ENCODE results near the gene NR2F6.

Gene NR2F6

DNA sequence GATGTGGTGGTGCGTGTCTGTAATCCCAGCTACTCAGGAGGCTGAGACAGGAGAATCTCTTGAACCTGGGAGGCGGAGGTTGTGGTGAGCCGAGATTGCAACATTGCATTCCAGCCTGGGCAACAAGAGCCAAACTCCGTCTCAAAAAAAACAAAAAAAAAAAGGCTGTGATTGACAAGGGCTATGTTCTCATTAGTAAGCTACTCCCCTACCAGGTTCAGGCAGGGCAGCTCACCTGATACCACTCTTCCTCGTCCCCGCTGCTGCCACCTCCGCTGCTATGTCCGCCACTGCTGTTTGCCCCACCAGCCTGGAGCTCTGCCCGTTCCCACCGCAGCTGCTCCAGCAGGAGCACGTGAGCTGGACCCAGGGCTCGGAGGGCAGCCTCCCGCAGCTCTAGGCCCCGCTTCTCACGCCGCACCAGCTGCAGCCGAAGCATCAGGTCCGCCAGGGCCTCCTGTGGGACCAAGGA lies 9.5 kb upstream of the NR2F6 start:
- DNase-seq (ENCODE audit: insufficient read length, low spot score) (no peak), FAIRE-seq (no peak)
- TF ChIP-seq POLR2A (IDR thresholded peaks at IDR 0.05; ENCODE audit: low read depth, low read length) = no peak

DNA sequence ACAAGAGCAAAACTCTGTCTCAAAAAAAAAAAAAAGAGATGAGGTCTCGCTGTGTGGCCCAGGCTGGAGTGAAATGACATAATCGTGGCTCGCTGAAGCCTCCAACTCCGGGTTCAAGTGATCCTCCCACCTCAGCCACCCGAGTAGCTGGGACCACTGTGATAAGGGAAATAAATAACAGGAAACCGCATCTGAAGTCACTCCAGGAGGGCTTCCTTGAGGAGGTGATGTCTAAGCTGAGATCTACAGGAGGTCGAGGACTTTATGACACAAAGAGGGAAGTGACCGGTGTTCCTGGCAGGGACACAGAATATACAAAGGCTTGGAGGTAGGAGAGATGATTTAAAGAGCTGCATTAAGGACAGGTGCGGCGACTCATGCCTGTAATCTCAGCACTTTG lies 8.9 kb upstream of the NR2F6 start:
- FAIRE-seq (no peak), DNase-seq (ENCODE audit: insufficient read length, low spot score) (no peak)
- no peak for TF ChIP-seq POLR2A (IDR thresholded peaks at IDR 0.05; ENCODE audit: low read depth, low read length)

DNA sequence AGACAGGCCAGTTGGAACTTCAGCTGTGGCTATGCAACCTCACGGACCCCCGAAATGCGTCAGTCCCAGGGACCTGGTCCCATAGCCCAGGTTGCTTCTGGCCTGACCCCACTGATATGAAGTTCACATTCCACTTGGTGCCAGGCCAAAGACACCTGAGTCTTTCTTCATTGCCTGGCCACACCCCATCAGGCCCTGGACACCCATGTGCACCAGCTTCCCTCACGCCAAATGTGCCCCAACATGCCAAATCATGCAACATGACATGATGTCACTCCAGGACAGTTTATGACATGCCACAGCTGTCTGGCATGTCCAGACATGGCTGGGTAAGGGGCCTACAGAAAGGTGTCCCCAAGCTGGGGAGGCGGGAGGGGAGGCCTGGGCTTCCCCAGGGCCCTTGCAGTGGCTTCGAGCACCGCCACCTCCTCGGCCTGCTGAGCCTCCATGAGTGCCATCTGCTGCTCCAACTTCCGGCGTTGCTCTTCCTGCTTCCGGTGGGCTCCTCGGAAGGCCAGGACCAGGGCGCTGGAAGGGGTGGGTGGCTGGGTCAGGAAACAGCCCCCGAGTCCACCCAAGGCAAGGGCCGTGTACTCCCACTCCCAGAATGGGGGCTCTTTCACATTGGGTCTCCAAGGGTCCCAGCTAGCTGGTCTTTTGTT lies 4.3 kb upstream of the NR2F6 start:
- no peak for FAIRE-seq
- no peak for DNase-seq (ENCODE audit: insufficient read length, low spot score)
- no peak for TF ChIP-seq POLR2A (IDR thresholded peaks at IDR 0.05; ENCODE audit: low read depth, low read length)

DNA sequence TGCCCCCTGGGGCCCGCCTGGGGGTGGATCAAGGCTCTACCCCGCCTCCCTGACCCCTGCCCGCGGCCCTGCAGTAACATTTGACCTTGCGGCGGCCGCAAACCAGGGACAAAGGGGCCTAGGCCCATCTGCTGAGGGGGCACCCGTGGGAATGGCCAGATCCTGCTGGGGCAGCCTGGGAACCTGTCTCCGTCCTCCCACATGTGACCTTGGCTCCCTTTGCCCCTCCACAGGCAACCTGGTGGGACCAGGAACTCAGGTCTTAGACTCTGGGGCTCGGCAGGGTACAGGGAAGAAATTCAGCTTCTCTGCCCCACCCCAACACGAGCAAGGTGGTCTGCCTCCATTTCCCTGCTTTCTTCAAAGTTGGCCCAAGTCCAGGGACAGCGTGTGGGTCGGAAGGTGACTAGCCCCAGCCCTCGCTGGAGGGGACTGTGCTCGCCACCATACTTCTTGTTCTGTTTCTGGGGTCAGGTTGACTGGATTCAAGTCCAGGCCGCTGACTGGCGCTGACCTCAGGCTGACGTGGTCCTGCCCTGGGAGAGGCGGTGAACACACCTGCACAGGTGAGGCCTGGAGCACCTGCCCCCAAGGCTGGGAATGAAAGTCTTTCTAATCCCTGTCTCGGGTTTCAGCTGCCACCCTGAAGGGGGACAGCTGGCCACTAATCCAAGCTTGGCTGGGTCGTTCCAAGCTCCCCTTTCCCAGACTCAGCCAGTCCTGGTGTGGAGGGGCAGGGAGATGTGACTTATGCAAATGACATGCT lies 2.5 kb upstream of the NR2F6 start:
- DNase-seq (ENCODE audit: insufficient read length, low spot score) = no peak
- FAIRE-seq = no peak
- no peak for TF ChIP-seq POLR2A (IDR thresholded peaks at IDR 0.05; ENCODE audit: low read depth, low read length)

DNA sequence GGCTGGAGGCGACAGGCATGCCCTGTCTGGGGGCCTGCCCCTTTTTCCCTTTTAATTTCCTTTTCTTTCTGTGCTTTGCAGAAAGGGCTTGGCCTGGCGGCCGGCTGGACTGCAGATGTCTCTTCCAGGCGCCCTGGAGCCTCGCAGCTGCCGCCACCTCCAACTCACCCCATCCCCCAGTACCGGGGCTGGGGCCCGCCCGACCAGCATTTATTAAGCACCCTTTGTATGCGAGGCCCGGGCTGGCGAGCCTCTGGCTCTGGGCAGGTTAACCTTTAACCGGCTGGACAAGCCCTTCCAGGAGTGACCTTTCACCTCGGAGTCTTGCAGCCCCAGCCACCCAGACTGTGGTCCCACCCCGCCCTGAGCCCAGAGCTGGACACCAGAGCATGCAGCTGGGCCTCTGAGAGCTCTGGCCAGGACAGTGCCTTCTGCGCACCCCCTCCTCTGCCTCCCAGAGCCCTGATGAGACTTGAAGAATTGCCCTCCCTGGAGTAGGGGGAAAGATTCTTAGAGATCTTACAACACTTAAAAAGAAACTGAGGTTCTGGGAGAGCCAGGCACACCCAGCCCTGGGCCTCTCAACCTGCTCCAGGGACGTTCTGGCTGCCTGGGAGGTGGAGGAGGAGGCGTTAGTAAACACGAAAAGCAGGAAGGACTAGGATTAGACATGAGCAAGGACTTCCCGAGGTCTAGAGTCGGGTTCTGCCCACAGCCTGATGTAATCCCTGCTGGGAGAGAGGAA lies 1.1 kb upstream of the NR2F6 start:
- no peak for TF ChIP-seq POLR2A (IDR thresholded peaks at IDR 0.05; ENCODE audit: low read depth, low read length)
- DNase-seq (ENCODE audit: insufficient read length, low spot score) = no peak
- no peak for FAIRE-seq

DNA sequence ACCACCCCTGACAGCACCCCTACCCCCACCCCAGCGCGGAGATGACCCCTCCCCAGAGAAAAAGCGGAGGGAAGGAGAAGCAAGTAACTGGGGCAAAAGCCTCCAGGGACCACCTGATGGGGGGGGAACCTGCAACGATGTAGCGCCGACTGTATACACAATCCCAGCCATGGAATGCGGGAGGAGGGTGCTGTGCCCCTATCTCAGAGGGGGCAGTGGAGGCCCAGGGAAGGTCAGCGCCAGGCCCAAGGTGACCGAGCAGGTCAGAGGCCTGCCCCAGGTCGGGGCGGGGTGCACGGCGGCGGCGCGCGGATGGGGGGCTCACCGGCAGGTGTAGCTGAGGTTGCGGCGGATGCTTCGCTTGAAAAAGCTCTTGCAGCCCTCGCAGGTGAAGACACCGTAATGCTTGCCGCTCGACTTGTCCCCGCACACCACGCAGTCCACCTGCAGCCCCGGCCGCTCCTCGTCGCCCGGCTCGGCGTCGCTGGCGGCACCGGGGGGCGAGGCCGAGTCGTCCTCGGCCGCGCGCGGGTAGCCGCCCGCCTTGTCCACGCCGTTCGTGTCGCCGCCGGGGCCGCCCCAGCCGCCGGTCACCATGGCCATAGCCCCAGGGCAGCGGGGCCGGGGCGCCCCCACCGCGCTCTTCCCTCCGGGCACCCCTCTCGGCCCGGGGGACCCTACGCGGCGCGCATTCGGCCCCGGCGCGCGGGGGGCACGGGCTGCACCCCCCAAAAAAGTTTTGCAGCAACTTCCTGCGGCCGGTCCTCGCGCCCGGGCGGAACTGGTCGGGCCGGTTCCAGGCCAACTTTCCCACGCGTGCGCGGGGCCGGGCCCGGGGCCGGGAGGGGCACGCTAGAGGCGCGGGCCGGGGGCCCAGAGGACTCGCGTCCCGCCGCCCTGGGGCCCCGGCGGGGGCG lies 843 bp downstream of the NR2F6 start:
- no peak for DNase-seq (ENCODE audit: insufficient read length, low spot score)
- TF ChIP-seq POLR2A (IDR thresholded peaks at IDR 0.05; ENCODE audit: low read depth, low read length) = no peak
- FAIRE-seq = no peak

DNA sequence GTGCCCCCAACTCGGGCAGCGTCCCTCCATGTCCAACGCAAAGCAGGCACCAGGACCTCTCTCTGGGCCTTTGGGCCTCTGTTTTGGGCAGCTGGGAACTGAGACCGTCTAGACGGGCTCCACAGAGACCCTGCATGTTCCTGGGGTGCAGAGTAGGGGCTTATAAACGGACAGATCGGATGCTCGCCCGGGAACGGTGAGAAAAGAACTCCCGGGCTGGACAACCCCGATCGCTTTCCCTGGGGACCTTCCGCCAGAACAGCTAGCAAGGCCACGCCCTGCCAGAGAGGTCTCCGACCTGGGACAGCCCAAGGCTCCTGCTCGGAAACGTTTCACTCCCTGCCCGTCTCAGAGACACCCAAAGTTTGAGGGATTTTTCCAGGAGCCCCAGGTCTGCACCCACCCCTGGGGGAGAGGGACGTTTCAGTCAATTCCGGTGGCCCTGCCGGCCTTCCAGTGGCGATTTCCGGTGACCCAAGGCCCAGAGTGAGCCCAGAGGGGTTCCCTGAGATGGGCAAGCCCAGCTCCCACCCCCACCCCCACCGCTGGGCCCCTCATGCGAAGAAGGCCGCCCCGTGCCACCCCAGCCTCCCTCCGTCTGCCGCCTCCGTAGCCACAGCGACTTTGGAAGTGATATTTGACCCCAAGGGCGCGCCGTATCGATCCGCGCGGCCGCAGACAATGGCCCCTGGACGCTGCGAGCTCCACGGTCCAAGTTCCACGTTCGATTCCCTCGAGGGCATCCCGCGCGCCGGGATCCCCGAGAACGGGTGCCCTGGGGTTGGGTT lies 1.7 kb downstream of the NR2F6 start:
- 0 out of 2 replicates have a peak, but pooled peaks have one; percentile 5 for TF ChIP-seq POLR2A (IDR thresholded peaks at IDR 0.05; ENCODE audit: low read depth, low read length)
- no peak for FAIRE-seq

DNA sequence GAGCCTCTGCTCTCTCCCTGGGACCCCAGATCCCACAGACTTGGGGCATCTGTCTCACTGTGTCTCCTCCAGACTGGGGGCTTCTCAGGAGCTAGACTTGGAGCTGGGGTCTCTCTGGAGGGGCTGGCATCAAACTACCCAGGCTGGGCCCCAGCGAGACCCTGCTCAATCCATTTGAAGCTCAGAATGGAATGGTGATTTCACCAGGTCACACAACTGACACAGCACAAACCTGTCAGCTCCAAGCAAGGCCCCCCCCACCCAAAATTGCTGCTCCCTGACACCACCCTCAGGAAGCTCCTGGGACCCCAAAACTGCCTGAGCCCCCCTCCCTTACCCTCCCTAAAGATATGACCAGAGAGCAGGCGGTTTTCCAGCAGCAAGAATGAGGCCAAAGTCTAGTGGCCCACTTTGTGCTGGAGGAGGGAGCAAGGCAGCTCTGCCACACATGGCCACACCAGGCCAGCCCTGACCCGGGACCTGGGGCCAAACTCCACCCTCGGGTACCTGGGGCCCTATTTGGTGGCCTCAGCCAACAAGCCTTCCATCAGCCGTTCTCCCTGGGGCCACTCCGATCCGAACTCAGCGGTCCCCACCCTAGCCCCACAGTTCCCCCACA lies 2.4 kb downstream of the NR2F6 start:
- DNase-seq (ENCODE audit: insufficient read length, low spot score) = no peak
- no peak for FAIRE-seq

More for the DNA sequence above, 1.7 kb downstream of the NR2F6 start:
- DNase-seq (ENCODE audit: insufficient read length, low spot score) = peak; percentile 76

DNA sequence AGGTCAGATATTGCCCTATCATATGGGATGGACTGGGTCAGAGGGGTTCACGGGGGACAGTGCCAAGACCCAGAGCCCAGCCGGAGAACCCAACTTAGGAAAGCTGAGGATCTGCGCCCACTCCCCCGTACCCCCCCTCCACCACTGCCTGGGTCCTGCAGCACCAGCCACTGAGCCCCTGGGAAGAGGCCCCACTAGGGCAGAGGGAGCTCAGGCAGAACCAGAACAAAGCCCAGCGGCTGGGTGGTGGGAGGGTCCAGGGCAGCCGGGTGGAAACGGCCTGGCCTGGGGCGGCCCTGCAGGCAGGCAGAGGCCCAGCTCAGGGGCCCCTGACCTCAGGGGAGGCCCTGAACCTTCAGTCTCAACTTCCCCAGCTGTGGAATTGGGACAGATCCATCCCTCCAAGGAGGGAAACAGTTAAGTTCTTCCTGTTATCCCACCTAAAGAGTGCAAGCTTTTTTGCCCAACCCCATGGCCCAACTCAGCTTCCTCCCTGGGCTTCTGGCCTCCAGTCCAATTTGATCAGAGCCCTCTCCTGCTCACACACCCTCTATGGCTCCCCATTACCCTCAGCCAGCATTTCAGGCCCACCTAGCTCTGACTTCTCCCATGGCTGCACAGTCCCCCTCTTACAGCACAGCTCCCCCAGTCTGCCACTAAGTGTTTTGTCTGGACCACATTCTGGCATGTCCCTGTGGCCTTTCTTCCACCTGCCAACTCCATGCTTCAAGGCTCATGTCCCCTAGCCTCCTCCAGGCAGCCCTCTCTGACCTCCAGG lies 3.1 kb downstream of the NR2F6 start:
- FAIRE-seq = no peak
- DNase-seq (ENCODE audit: insufficient read length, low spot score) = no peak
- TF ChIP-seq POLR2A (IDR thresholded peaks at IDR 0.05; ENCODE audit: low read depth, low read length) = no peak

More for the DNA sequence above, 2.4 kb downstream of the NR2F6 start:
- TF ChIP-seq POLR2A (IDR thresholded peaks at IDR 0.05; ENCODE audit: low read depth, low read length) = no peak

DNA sequence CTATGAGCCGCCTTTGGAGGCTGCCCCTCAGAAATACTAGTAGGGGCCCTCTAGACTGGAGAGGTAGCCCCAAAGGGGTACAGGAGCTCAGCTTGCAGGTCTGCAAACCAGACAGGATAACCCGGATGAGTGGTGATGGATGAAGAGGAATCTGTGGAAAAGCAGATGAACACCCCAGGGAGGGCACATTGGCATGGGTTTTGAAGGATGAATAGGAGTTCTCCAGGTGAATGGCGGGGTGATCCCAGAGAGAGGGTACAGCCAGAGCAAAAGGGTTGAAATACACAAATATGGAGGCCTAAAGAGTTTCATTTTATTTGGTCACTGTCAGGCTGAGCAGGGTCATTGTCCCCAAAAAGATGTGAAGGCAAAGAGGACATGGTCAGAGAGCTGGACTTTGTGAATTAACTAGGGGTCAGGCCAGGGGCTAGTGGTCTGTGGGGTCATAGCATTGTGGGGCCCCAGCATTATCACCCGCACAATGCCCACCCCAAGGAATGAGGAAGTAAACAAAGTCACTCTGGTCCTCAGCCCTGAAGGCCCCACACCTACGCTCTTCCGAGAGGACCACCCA lies 4.8 kb downstream of the NR2F6 start:
- no peak for DNase-seq (ENCODE audit: insufficient read length, low spot score)
- TF ChIP-seq POLR2A (IDR thresholded peaks at IDR 0.05; ENCODE audit: low read depth, low read length) = no peak
- no peak for FAIRE-seq

DNA sequence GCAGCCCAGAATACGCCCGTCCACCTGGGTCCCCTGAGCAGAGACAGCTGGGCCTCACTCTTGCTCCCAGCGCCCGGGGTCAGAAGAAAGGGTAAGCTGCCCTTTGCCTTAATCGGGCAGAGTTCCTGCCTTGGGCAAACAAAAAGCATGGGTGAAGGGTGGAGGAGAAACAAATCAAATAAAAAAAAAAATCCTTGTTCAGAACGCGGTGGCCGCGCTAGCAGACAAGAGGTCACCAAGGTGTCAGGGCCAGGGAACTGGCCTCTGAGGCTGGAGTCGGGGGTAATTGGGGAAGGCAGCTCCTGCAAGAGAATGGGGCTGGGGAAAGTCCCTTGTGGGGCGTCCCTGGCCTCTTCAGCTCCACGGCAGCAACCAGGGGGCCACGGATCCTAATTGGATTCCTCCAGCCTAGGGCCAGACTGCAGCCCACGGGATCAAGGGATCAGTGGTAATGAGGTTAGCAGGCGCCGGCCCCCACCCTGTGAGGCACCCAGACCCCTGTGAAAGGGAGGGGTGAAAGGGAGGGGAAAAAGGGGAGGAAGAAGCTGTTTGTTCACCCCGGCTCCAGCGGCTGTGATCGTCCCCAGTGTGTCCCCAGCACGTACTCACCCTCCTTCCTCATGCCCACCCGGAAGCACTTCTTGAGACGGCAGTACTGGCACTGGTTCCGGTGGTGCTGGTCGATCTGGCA lies 5.5 kb downstream of the NR2F6 start:
- DNase-seq (ENCODE audit: insufficient read length, low spot score) = no peak
- TF ChIP-seq POLR2A (IDR thresholded peaks at IDR 0.05; ENCODE audit: low read depth, low read length) = no peak
- FAIRE-seq = no peak

Data from H54 (cell line).